ENCODE measurements around the gene VPS54.

DNA sequence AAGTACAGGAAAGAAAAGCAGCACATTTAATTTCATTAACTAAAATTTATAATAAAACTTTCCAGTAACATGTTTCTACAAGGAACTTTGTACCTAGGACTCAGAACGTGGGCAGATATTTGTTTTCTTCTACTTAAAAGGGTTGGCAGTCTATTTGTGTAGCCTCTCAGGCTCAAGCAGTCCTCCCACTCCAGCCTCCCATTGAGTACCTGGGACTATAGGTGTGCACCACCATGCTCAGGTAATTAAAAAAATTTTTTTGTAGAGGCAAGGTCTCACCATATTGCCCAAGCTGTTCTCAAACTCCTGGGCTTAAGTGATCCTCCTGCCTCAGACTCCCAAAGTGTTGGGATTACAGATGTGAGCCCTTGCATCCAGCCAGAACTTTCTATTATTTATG lies 140.7 kb downstream of the VPS54 start:
- no peak for TF ChIP-seq CTCF (IDR thresholded peaks at IDR 0.05)
- no peak for TF ChIP-seq POLR2A (IDR thresholded peaks at IDR 0.05)
